ENCODE measurements around the gene BRD3OS.

GRCh38 chr9:133982971-133983720 is 42.1 kb upstream of the BRD3OS start:
- TF ChIP-seq NR2C2 (IDR thresholded peaks at IDR 0.05; ENCODE audit: borderline replicate concordance, control insufficient read depth, insufficient read length, low read depth) (no peak), CBFB (IDR thresholded peaks at IDR 0.05; ENCODE audit: low read depth) (no peak), CHD1 (IDR thresholded peaks at IDR 0.05; ENCODE audit: low read depth, low read length) (no peak), TARDBP (IDR thresholded peaks at IDR 0.05; ENCODE audit: borderline replicate concordance) (no peak), SMAD1 (IDR thresholded peaks at IDR 0.05; ENCODE audit: low read depth, partially characterized antibody) (no peak), JUNB (IDR thresholded peaks at IDR 0.05) (no peak), MYB (IDR thresholded peaks at IDR 0.05; ENCODE audit: borderline replicate concordance, low read depth, low read length) (no peak), CTCF (IDR thresholded peaks at IDR 0.05 in 2 of 3, conservative IDR thresholded peaks at IDR 0.05 in 1 of 3; ENCODE audit: control insufficient read depth in 2 of 3, extremely low read depth in 1 of 3, insufficient read depth in 1 of 3, low read depth in 3 of 3, low read length in 3 of 3) (no peak), REST (IDR thresholded peaks at IDR 0.05; ENCODE audit: low read depth, low read length) (no peak), TCF3 (IDR thresholded peaks at IDR 0.05; ENCODE audit: borderline replicate concordance, insufficient read depth, low read depth, low read length) (no peak), POLR2AphosphoS5 (IDR thresholded peaks at IDR 0.05; ENCODE audit: low read length) (no peak), CHD4 (IDR thresholded peaks at IDR 0.05) (no peak), EP300 (IDR thresholded peaks at IDR 0.05; ENCODE audit: borderline replicate concordance in 1 of 2, control insufficient read depth in 1 of 2, low read depth in 2 of 2, low read length in 2 of 2) (no peak)

All from GM12878 (cell line).